ENCODE data around the gene TBC1D20. TPM values are rescaled to one million over a fixed set of nuclear protein-coding genes. Genes with fewer than 3 reads are reported as not detected.
A peak's percentile ranks its signal among the peaks of the same experiment; 100 is the strongest.

The TBC1D20 gene
- total RNA-seq, 1 donor from 2014 or later = 40.6 TPM

- DNase-seq (ENCODE audit: low read depth) (no peak), FAIRE-seq (no peak)
- H3K27ac Mint-ChIP-seq (ENCODE audit: unreplicated experiment) = no peak overlapping the region
- H3K9me3 Mint-ChIP-seq (ENCODE audit: unreplicated experiment) = no peaks in the 10 kb centered on the region
- Histone ChIP-seq H3K36me3 (ENCODE audit: insufficient read depth, low read length) (peaks cover 28% of the 10 kb centered on the region), H3K9me3 (ENCODE audit: insufficient read depth, low read depth, low read length) (no peaks in the 10 kb centered on the region), H3K27ac (ENCODE audit: low read depth, low read length) (no peak overlapping the region), H3K4me3 (ENCODE audit: insufficient read depth, low read depth, low read length) (no peak overlapping the region), H3K4me2 (ENCODE audit: low read length) (no peak overlapping the region), H2AFZ (ENCODE audit: low read depth, low read length) (no peak overlapping the region), H3K4me1 (ENCODE audit: insufficient read depth, low read length) (peaks cover 12% of the 10 kb centered on the region), H3K27me3 (ENCODE audit: insufficient read depth, low read length) (no peaks in the 10 kb centered on the region), H3K9ac (ENCODE audit: low read length) (no peak overlapping the region), H3K79me2 (ENCODE audit: insufficient read depth, low read length) (peaks cover 58% of the 10 kb centered on the region), H4K20me1 (ENCODE audit: insufficient read depth, low read length) (peaks cover 92% of the 10 kb centered on the region)
- H3K36me3 Mint-ChIP-seq (ENCODE audit: low read depth, unreplicated experiment) = peaks cover 21% of the 10 kb centered on the region
- H3K4me3 Mint-ChIP-seq (ENCODE audit: unreplicated experiment) = no peak overlapping the region
- no peak for TF ChIP-seq EZH2 (IDR thresholded peaks at IDR 0.05; ENCODE audit: insufficient read depth, low read length)
- TF ChIP-seq, protein P1, sequence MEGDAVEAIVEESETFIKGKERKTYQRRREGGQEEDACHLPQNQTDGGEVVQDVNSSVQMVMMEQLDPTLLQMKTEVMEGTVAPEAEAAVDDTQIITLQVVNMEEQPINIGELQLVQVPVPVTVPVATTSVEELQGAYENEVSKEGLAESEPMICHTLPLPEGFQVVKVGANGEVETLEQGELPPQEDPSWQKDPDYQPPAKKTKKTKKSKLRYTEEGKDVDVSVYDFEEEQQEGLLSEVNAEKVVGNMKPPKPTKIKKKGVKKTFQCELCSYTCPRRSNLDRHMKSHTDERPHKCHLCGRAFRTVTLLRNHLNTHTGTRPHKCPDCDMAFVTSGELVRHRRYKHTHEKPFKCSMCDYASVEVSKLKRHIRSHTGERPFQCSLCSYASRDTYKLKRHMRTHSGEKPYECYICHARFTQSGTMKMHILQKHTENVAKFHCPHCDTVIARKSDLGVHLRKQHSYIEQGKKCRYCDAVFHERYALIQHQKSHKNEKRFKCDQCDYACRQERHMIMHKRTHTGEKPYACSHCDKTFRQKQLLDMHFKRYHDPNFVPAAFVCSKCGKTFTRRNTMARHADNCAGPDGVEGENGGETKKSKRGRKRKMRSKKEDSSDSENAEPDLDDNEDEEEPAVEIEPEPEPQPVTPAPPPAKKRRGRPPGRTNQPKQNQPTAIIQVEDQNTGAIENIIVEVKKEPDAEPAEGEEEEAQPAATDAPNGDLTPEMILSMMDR (IDR thresholded peaks at IDR 0.05; ENCODE audit: insufficient read depth, low read depth, low read length) = no peak
- no peaks in the 10 kb centered on the region for H3K27me3 Mint-ChIP-seq (ENCODE audit: low read depth, unreplicated experiment)
- peaks cover 19% of the 10 kb centered on the region for H3K4me1 Mint-ChIP-seq (ENCODE audit: low read depth, unreplicated experiment)
These were observed 16.6 kb downstream of the TBC1D20 start for GRCh38 chr20:445514-446336.

GRCh38 chr20:444862-445426, 17.4 kb downstream of the TBC1D20 start:
- Histone ChIP-seq H3K36me3 (ENCODE audit: insufficient read depth, low read length) (peaks cover 34% of the 10 kb centered on the region), H3K4me2 (ENCODE audit: low read length) (peak overlapping the region; percentile 49), H3K27me3 (ENCODE audit: insufficient read depth, low read length) (no peaks in the 10 kb centered on the region), H3K9me3 (ENCODE audit: insufficient read depth, low read depth, low read length) (no peaks in the 10 kb centered on the region), H3K9ac (ENCODE audit: low read length) (no peak overlapping the region), H2AFZ (ENCODE audit: low read depth, low read length) (no peak overlapping the region), H3K4me1 (ENCODE audit: insufficient read depth, low read length) (peaks cover 12% of the 10 kb centered on the region), H3K79me2 (ENCODE audit: insufficient read depth, low read length) (peaks cover 50% of the 10 kb centered on the region), H3K4me3 (ENCODE audit: insufficient read depth, low read depth, low read length) (no peak overlapping the region), H3K27ac (ENCODE audit: low read depth, low read length) (peak overlapping the region; percentile 49), H4K20me1 (ENCODE audit: insufficient read depth, low read length) (peaks cover 91% of the 10 kb centered on the region)
- Mint-ChIP-seq H3K36me3 (ENCODE audit: low read depth, unreplicated experiment) (peaks cover 29% of the 10 kb centered on the region), H3K27me3 (ENCODE audit: low read depth, unreplicated experiment) (no peaks in the 10 kb centered on the region), H3K27ac (ENCODE audit: unreplicated experiment) (peak overlapping the region; percentile 69), H3K4me3 (ENCODE audit: unreplicated experiment) (no peak overlapping the region), H3K4me1 (ENCODE audit: low read depth, unreplicated experiment) (peaks cover 22% of the 10 kb centered on the region), H3K9me3 (ENCODE audit: unreplicated experiment) (no peaks in the 10 kb centered on the region)
- FAIRE-seq (peak; percentile 23), DNase-seq (ENCODE audit: low read depth) (peak; percentile 24)
- TF ChIP-seq EZH2 (IDR thresholded peaks at IDR 0.05; ENCODE audit: insufficient read depth, low read length) = no peak
- TF ChIP-seq, protein P1 (IDR thresholded peaks at IDR 0.05; ENCODE audit: insufficient read depth, low read depth, low read length) = no peak

Measured in astrocyte (in vitro differentiated cells and primary cell).